ENCODE results near the gene AGPAT4.
A peak's percentile ranks its signal among the peaks of the same experiment; 100 is the strongest.

AGPAT4 gene

DNA sequence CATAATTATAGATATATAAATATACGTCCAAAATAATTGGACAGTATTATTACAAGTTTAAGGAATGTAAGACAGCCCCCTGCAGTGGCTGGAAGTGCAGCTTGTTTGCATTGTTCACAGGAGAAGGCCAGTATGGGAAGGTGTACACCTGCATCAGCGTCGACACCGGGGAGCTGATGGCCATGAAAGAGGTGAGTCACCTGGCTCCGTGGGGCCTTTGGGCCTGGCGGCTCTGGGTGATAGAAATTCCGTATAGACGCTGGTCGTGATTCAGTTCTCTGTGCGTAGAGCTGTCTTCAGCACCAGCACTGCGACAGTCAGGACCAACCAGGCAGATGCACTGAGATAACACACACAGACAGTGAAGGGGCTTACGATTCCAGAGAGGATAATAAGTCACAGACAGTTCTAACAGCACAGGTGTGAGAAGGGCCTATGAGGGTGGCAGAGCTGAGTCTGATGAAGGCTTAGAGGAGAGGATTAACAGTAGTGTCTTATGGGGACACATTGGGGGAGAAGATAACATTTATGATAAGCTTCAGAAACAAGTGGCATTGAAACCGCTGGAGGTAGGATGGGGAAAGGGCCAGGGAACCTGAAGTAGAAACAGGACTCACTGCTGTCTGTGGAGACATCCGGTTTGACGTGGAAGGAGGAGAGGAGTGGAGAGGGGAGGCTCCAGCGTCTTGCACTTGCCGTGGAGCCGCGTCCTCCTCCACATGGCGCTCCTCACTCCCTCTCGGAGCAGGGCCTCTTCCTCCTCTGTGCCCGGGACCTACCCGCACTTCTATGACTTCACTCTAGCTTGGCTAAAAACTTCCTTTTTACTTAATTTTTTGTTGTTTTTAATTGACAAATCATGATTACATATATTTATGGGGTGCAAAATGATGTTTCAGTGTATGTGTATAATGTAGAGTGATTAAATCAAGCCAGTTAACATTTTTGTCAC, 165.8 kb downstream of the AGPAT4 start:
- DNase-seq, result peak; percentile 32

DNA sequence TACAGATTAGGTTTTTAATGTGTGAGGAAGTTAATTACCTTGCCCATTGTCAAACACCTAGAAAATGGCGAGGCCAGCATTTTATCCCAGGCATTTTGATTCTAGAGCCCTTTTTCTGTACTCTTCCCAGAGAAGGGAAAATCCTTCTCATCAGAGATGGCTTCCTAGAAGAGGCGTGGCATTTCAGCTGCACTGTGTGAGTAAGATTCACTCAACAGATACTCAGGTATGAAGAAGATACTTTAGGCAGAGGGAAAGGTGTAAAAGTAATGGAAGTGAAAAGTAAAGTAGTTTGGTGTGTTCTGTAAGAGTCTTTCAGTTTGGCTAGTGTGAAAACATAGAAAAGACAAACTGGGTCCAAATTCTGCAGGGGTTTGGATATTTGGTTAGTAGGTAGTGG, 168.5 kb downstream of the AGPAT4 start:
- DNase-seq, result no peak

DNA sequence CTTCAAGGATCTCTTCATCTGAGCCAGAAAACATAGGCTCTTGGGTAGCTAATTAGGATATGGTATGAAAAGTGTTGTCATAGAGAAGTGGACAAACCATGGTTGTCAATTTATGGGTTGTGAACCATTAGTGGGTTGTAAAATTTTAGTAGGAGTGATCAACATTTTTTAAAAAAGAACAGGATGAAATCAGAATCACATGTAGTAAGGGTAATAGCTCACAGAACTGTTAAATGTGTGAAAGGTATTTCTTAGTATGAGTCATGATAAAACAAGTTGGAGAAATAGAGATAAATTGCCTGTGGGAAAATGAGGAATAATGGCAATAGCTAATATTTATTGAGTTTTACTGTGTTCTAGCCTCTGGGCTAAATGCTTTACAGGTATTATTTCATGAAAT, 168.9 kb downstream of the AGPAT4 start:
- no peak for DNase-seq

DNA sequence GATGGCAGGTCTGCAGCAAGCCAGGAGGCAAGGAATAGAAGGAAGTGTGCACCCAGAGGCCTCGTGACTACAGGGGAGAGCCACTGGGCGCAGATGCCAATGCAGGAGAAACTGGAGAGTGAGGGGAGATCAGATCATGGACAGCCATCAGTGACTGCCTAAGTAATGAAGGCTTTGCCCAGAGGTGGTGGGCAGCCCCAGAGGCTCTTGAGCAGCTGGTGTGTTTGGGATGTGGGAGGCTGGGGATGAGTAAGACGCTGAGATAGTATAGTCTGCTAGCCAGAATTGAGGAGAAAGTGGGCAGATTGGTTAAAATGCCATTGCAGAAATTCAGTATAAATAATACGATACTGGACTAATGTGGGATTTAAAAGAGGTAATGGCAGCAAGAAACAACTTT, 170.4 kb downstream of the AGPAT4 start:
- no peak for DNase-seq

DNA sequence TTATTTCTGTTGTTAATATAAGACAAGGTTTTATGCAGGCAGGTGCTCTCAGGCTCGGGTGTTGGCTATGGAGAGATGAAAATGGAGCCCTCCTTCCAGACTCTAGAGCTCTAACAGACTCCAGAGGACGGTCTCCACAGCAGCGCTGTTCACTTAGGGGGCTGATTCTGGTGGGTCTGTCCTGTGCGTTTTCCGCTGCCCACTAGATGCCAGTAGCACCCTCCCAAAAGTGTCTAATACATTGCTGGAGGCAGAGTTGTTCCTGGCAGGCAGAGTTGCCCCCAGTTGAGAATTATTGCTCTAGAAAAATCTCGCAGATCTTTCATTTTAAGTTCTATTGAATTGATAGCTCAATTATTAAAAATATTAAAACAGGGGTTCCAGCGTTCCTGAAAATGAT, 172.3 kb downstream of the AGPAT4 start:
- peak; percentile 22 for DNase-seq

DNA sequence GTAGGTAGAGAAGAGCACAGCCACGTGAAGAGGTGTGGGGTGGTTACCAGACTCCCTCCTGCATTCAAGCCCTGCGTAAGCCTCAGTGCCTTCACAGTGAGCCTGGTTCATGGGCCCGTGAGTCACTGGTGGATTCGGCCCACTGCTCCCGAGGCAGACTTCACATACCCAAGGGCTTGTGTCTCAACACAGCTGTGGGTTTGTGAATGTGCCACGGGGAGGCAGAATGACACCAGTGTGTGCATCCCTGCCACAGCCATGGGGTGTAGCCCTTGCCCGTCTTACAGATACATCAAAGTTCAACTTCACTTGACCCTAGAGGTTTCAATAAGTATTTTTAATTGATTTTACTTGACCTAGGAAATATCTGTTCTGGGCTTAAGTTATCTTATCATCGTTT, 173.8 kb downstream of the AGPAT4 start:
- no peak for DNase-seq

DNA sequence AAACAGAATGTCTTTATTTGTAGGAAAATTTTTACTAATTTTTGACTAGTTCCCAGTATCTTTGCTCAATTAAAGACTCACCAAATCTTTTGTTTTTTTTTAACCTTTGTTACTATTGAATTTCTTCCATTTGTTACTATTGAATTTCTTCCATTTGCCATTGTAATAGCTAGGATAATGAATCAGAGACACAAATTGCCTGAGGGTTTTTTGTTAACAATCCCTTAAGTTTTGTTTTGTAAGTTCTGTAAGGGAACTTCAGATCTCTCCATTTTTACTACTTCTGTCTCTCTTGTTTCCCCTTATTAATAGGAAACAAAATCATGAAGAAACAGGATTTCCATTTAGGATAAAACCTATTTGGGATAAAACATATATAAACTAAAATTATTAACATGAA, 177.9 kb downstream of the AGPAT4 start:
- DNase-seq, result no peak

DNA sequence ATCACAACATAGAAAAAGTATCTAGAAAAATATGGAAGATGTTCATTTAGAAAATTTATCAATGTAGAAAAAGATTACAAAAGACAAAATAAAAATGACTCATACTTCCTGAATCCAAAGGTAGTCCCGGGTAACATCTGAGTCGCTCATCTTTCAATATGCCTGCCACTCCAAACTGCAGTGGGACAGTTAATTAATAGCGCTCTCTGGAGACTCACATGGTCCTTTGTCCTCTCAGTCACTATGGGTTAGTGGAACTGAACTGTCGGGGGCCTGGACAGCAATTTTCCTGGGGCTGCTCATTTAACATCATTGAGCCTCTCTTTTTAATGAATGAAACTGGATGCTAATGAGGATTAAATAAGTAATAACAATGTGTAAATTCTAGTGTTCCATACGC, 178.9 kb downstream of the AGPAT4 start:
- no peak for DNase-seq

DNA sequence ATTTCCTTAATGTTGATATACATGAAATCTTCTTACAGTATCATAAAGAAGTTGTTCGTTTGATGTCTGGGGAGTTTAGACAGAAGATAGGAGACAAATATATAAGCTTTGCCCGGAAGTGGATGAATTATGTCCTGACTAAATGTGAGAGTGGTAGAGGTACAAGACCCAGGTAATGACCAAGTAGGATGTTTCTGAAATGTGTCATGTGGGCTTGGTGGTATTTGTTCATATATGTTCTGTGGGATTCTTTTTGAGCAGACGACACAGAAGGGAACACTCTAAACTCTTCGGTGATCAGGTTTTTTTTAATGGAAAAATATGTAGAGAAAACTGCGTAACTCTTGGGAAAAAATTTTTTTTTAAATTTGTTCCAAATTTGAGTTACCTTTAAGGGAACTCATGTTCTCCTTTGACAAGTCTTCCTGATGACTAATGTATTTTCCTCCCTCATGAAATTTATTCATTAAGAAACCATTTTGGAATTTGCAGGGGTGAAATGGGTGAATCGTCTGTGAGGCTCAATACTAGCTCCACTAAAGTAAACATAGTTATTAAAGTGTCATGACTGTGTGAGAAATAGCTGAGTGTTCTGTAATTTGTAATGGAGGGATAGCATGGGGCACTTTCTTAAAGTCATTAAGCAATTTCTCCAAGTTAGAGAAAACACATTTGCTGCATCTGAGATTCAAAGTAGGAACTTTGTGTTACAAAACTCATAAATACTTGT, 181.7 kb downstream of the AGPAT4 start:
- DNase-seq, result no peak

DNA sequence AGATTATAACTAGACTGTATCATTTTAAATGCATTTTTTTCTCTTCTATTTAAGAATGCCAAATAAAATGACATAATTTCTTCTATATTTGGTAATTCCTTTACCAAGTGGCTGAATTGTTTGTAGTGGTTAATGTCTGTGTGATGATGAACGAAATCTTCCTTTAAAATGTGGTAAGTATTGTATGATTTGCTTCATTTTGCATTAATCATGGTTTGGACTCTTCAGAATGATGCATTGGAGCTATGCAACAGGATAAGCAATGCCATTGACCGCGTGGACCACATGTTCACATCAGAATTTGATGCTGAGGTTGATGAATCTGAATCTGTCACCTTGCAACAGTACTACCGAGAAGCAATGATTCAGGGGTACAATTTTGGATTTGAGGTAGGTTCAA, 182.7 kb downstream of the AGPAT4 start:
- no peak for DNase-seq

DNA sequence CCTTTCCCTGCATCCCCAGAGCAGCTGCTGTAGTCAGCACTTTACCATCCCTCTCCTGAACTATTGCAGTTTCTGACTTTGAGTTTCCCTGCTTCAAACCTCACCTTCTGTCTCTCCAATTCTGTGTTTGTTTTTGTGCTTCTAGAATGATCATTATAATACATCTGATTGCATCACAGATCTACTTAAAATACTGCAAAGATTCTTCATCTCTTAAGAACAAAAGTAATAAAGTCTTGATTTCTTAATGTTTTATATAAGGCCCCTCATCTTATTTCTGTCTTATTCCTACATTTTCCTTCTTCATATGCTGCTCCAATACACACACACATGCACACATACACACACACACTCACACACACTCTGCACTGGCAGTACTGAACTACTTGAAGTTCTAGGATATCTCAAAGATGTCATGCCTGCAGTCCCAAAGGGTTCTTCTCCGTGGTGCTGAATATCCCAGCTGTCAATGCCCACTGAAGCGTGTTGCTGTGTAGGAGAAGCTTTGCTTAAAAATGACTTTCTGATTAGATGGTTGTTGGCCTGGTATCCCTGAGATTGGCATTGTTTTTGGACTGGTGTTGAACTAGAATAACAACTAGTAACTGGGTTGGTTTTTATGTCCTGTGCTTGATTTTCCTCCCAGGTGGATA, 185.1 kb downstream of the AGPAT4 start:
- DNase-seq, result no peak

DNA sequence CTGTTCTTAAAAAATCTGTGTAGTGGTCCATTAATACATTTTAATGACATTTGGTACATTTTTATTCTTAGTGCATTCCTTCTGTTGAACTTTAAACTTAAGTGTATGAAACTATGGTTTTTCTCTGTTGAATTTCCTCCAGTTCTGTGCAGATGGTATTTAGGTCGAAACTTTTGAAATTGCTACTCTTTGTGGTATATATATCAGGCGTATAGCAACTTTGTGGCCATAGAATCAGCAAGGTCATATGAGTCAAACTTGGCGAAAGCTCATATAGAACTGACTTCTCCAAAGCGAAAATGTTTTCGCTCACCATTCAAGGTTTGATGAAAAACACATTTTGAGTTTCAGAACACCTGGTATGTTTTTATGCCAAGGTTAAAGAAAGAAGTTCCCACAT, 188.6 kb downstream of the AGPAT4 start:
- DNase-seq, result no peak

DNA sequence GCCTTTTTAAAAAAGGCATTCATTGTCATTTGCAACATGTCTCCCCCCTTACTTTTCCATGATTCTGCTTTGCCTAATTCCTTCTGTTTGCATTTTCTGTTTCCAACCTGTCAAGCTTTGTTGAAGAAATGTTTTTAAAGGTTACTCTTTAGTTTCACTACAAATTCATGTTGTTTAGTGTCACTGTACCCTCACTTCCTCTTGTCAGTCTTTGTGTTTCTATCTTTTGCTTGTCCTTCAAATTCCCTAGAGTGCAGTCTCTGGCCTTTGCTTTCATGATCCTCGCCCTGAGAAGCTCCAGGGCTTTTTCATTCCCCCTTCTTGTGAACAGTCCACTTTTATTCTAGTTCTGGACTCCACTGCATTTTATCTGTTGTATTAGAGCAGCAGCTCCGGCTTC, 191.6 kb downstream of the AGPAT4 start:
- DNase-seq, result no peak

DNA sequence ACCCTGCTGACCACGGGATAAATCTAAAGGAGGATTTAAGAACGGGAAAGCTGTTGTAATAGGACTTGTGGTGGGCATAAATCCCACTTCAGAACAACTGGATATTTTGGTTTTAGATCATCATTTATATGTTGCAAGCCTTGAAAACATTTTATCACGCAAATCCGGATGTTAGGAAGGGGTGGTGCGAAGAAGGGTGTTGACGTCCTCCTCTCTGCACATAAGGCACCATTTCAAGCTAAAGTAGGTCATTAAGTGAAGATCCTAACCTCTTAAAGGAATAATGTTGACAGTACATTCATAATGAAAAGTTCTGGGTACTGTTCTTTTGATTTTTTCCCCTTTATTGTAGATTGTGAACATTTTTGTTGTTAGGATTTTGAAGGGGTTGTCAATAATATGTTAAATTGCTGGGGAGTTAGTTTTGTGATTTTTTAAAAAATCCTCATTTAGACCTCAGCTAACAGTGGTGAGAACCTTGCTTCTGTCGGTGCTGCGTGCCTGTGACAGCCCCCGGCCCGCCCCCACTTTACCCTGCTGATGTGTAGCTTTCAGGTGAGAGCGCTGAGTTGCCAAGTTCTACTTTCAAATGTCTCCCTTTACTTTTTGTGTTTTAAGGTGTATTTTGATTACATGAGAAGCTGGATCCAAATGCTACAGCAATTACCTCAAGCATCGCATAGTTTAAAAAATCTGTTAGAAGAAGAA, 193.4 kb downstream of the AGPAT4 start:
- no peak for DNase-seq

Data from NCI-H146 (cell line).